Fibroblast of skin of right quadriceps (primary cell): Measurements from ENCODE around the gene DOCK2.
A peak's percentile ranks its signal among the peaks of the same experiment; 100 is the strongest.

Experiments
- DNase-seq: peaks from one replicate; pipeline ENCODE4 v3.0.0-alpha.2; 2013

The DOCK2 gene

GRCh38 chr5:169913479-169913878 lies 276.4 kb downstream of the DOCK2 start:
- no peak for DNase-seq

GRCh38 chr5:169914766-169915165 lies 277.7 kb downstream of the DOCK2 start:
- peak; percentile 59 for DNase-seq

- DNase-seq = no peak
Measured at GRCh38 chr5:169917500-169917899, 280.4 kb downstream of the DOCK2 start.

GRCh38 chr5:169918228-169918627 lies 281.2 kb downstream of the DOCK2 start:
- DNase-seq = peak; percentile 51

GRCh38 chr5:169920474-169920873 lies 283.4 kb downstream of the DOCK2 start:
- DNase-seq = no peak

GRCh38 chr5:169921384-169921783 lies 284.3 kb downstream of the DOCK2 start:
- DNase-seq = no peak

- DNase-seq = no peak
Measured at GRCh38 chr5:169921949-169922348, 284.9 kb downstream of the DOCK2 start.

- no peak for DNase-seq
Measured at GRCh38 chr5:169922474-169922873, 285.4 kb downstream of the DOCK2 start.

- no peak for DNase-seq
Measured at GRCh38 chr5:169923988-169924387, 286.9 kb downstream of the DOCK2 start.

- DNase-seq = no peak
Measured at GRCh38 chr5:169933127-169933526, 296.1 kb downstream of the DOCK2 start.

- peak; percentile 46 for DNase-seq
Measured at GRCh38 chr5:169933616-169934015, 296.5 kb downstream of the DOCK2 start.

- DNase-seq = peak; percentile 31
Measured at GRCh38 chr5:169934990-169935389, 297.9 kb downstream of the DOCK2 start.

- DNase-seq = no peak
Measured at GRCh38 chr5:169935762-169936161, 298.7 kb downstream of the DOCK2 start.

- DNase-seq = no peak
Measured at GRCh38 chr5:169938439-169938838, 301.4 kb downstream of the DOCK2 start.

- no peak for DNase-seq
Measured at GRCh38 chr5:169939731-169940130, 302.7 kb downstream of the DOCK2 start.

- no peak for DNase-seq
Measured at GRCh38 chr5:169941542-169941941, 304.5 kb downstream of the DOCK2 start.

- peak; percentile 55 for DNase-seq
Measured at GRCh38 chr5:169942181-169942580, 305.1 kb downstream of the DOCK2 start.

GRCh38 chr5:169943026-169943425 lies 306.0 kb downstream of the DOCK2 start:
- peak; percentile 38 for DNase-seq

- DNase-seq = no peak
Measured at GRCh38 chr5:169944115-169944514, 307.0 kb downstream of the DOCK2 start.

- DNase-seq = peak; percentile 56
Measured at GRCh38 chr5:169944922-169945680, 308.0 kb downstream of the DOCK2 start.

GRCh38 chr5:169945831-169946261 lies 308.8 kb downstream of the DOCK2 start:
- peak; percentile 96 for DNase-seq

GRCh38 chr5:169946743-169947295 lies 309.7 kb downstream of the DOCK2 start:
- DNase-seq = peak; percentile 34

- no peak for DNase-seq
Measured at GRCh38 chr5:169950333-169950732, 313.3 kb downstream of the DOCK2 start.

- DNase-seq = peak; percentile 63
Measured at GRCh38 chr5:169953196-169953595, 316.1 kb downstream of the DOCK2 start.

GRCh38 chr5:169954786-169955185 lies 317.7 kb downstream of the DOCK2 start:
- DNase-seq = no peak
